ENCODE results near the gene PPP2R5B. TPM values are rescaled to one million over a fixed set of nuclear protein-coding genes. Genes with fewer than 3 reads are reported as not detected.

Gene PPP2R5B
- total RNA-seq, 1 donor from 2014 or later: 12.6 TPM

- intact Hi-C loops (cut with micrococcal nuclease): loop anchor here (5.0 kb wide), 2 partner anchors 53 to 982 kb away; partner anchors contain the start of genes MAJIN and NAA40
These were observed 4.9 kb upstream of the PPP2R5B start for GRCh38 chr11:64919627-64920026.

DNA sequence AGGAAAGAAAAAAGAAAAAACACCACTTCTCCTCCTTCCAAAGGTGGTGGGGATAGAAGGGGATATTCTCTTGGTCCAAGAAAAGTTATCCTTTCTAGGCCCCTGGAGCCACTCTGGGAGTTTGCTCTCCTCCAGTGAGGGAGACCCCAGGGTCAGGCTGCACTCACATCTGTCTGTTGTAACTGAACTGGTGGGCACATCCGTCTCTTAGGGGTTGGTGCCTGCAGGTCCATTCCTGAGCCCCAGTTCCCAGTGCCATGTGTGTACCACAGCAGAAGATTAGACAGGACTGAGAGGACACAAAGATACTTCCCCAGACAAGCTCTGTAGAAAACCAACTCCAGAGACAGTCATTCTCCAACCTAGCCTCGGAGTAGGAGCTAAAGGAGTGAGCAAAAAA lies 4.4 kb upstream of the PPP2R5B start:
- Mint-ChIP-seq H3K4me1 (peaks cover 49% of the 10 kb centered on the region), H3K9me3 (no peaks in the 10 kb centered on the region), H3K27me3 (no peaks in the 10 kb centered on the region), H3K4me3 (no peak overlapping the region), H3K27ac (no peak overlapping the region), H3K36me3 (ENCODE audit: low read depth) (no peaks in the 10 kb centered on the region)
- CTCF ChIA-PET: no interaction called here
- DNase-seq (no peak), ATAC-seq (ENCODE audit: low read depth) (no peak)
- POLR2A ChIA-PET: interaction anchor here (0.6 to 0.7 kb wide), 2 partner anchors 77 to 227 kb away, joined by 3 to 5 read pairs; partner anchors contain the start of gene BATF2
- intact Hi-C loops (cut with micrococcal nuclease): loop anchor here (5.0 kb wide), 2 partner anchors 52 to 983 kb away; partner anchors contain the start of genes MAJIN and NAA40
- TF ChIP-seq CTCF (IDR thresholded peaks at IDR 0.05): no peak

More at GRCh38 chr11:64919627-64920026, 4.9 kb upstream of the PPP2R5B start:
- CTCF ChIA-PET: no interaction called here
- H3K27me3 Mint-ChIP-seq: no peaks in the 10 kb centered on the region
- TF ChIP-seq CTCF (IDR thresholded peaks at IDR 0.05): no peak
- H3K27ac Mint-ChIP-seq: no peak overlapping the region
- H3K9me3 Mint-ChIP-seq: no peaks in the 10 kb centered on the region
- H3K4me1 Mint-ChIP-seq: peaks cover 45% of the 10 kb centered on the region
- peaks cover under 1% of the 10 kb centered on the region for H3K36me3 Mint-ChIP-seq (ENCODE audit: low read depth)
- no peak for DNase-seq
- H3K4me3 Mint-ChIP-seq: no peak overlapping the region
- POLR2A ChIA-PET: interaction anchor here (0.7 to 0.8 kb wide), 3 partner anchors 81 to 1264 kb away, joined by 3 to 5 read pairs (median 3); no protein-coding TSS in a partner anchor
- no peak for ATAC-seq (ENCODE audit: low read depth)

DNA sequence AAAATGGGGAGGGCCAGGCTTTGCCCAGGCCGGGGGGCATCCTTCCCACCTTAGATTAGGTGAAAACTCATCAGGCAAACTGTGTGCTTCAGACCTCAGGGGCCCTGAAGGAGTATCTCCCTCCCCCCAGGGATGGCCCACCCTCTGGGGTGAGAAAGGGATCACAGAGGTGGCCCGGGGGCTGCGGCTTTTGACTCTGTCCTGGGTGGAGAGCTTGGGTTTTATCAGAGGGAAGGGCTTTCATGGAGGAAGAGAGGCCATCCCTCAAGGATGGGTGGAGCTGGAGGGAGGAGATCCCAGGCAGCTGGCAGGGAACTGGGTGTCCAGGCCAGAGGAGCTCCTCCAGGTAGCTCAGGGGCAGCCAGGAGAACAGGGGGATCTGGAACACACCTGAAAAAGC lies 3.1 kb upstream of the PPP2R5B start:
- Mint-ChIP-seq H3K9me3 (no peaks in the 10 kb centered on the region), H3K4me3 (no peak overlapping the region), H3K27ac (no peak overlapping the region), H3K27me3 (no peaks in the 10 kb centered on the region), H3K4me1 (peaks cover 44% of the 10 kb centered on the region), H3K36me3 (ENCODE audit: low read depth) (no peaks in the 10 kb centered on the region)
- intact Hi-C loops (cut with micrococcal nuclease): loop anchor here (5.0 kb wide), 2 partner anchors 51 to 984 kb away; partner anchors contain the start of genes MAJIN and NAA40
- CTCF ChIA-PET: no interaction called here
- POLR2A ChIA-PET: no interaction called here
- no peak for ATAC-seq (ENCODE audit: low read depth)
- DNase-seq: no peak
- TF ChIP-seq CTCF (IDR thresholded peaks at IDR 0.05): no peak

GRCh38 chr11:64923151-64923661 lies 1.3 kb upstream of the PPP2R5B start:
- H3K27me3 Mint-ChIP-seq: no peaks in the 10 kb centered on the region
- ATAC-seq (ENCODE audit: low read depth) (no peak), DNase-seq (no peak)
- peaks cover 28% of the 10 kb centered on the region for H3K4me1 Mint-ChIP-seq
- no peak overlapping the region for H3K27ac Mint-ChIP-seq
- H3K36me3 Mint-ChIP-seq (ENCODE audit: low read depth): peaks cover 12% of the 10 kb centered on the region
- no peaks in the 10 kb centered on the region for H3K9me3 Mint-ChIP-seq
- POLR2A ChIA-PET: interaction anchor here (0.7 to 1.2 kb wide), 4 partner anchors 71 to 740 kb away, joined by 3 to 4 read pairs (median 4); partner anchors contain the start of genes BATF2 and RELA
- peak overlapping the region; percentile 93 for H3K4me3 Mint-ChIP-seq
- intact Hi-C loops (cut with micrococcal nuclease): loop anchor here (5.0 kb wide), 2 partner anchors 49 to 986 kb away; partner anchors contain the start of genes MAJIN and NAA40
- no peak for TF ChIP-seq CTCF (IDR thresholded peaks at IDR 0.05)
- CTCF ChIA-PET: interaction anchor here (1.1 kb wide), 1 partner anchor 104 kb away, joined by 3 read pairs; the partner anchor contains the start of gene SNX15

- ATAC-seq (ENCODE audit: low read depth) (no peak), DNase-seq (no peak)
- ChIA-PET CTCF (interaction anchor here (0.9 kb wide), 1 partner anchor 89 kb away, joined by 4 read pairs; the partner anchor contains the start of gene ARL2), POLR2A (interaction anchor here (0.7 to 1.9 kb wide), 9 partner anchors 34 to 210 kb away, joined by 3 to 6 read pairs (median 4); partner anchors contain the start of genes ARL2, CDC42BPG, SNX15 and VPS51)
- Mint-ChIP-seq H3K36me3 (ENCODE audit: low read depth) (peaks cover 23% of the 10 kb centered on the region), H3K4me1 (peaks cover 24% of the 10 kb centered on the region), H3K9me3 (no peaks in the 10 kb centered on the region), H3K27ac (peak overlapping the region; percentile 77), H3K27me3 (no peaks in the 10 kb centered on the region), H3K4me3 (peak overlapping the region; percentile 93)
- intact Hi-C loops (cut with micrococcal nuclease): loop anchor here (1.0 to 5.0 kb wide), 8 partner anchors 9 to 988 kb away; partner anchors contain the start of genes ARL2, FAU, MAJIN and MEN1
- no peak for TF ChIP-seq CTCF (IDR thresholded peaks at IDR 0.05)
These were observed 408 bp downstream of the PPP2R5B start for GRCh38 chr11:64924910-64925284.
